SK-N-MC (cell line): ENCODE measurements around the gene UBXN2A.

Source experiments
- EZH2 ChIP-seq: fragments of 200-600 bp; sonication (generic); IDR thresholded peaks from one replicate; pipeline ENCODE4 v1.6.1; 2017; ENCODE audit warnings: antibody characterized with exemption
- FOXP2 ChIP-seq: optimal IDR thresholded peaks from 2 replicates; pipeline ENCODE3; 2011; ENCODE audit warnings: mild to moderate bottlenecking, moderate library complexity; ENCODE audit not compliant: insufficient read depth; ENCODE audit errors: extremely low read length, control extremely low read depth
- POLR2AphosphoS5 ChIP-seq: IDR thresholded peaks from 2 replicates; pipeline ENCODE4 v1.6.1; 2012; ENCODE audit warnings: mild to moderate bottlenecking, low read depth, low read length, borderline replicate concordance

GRCh38 chr2:23954325-23955014, 14.2 kb downstream of the UBXN2A start:
- TF ChIP-seq EZH2: no peak
- no peak for TF ChIP-seq POLR2AphosphoS5
- TF ChIP-seq FOXP2: no peak
